HepG2 (cell line): Measurements from ENCODE around the gene ARL14EP. TPM values are rescaled to one million over a fixed set of nuclear protein-coding genes. Genes with fewer than 3 reads are reported as not detected.

Source experiments
- ATAC-seq: fragments of 200-7000 bp; cut with Tn5 transposase; 3 replicates; pipeline ENCODE4 v1.9.1; 2020; ENCODE audit warnings: mild to moderate bottlenecking, moderate library complexity
- BruUV-seq: library from RNA; stranded (reverse); fragments of 400-500 nt; replicated peaks from 2 replicates; lab custom pipeline; 2021; lab: Mats Ljungman, UMichigan
- CTCF ChIA-PET: fragments of 300-600 bp; formaldehyde crosslinking; extraction: SDS; loops from one replicate; lab custom pipeline; 2021; ENCODE audit warnings: low total read pairs, inconsistent platforms, low intra/inter-chr PET ratio; lab: Yijun Ruan, JAX
- POLR2A ChIA-PET: fragments of 350-600 bp; sonication (Branson Sonifier 250); formaldehyde crosslinking; loops from one replicate; lab custom pipeline; 2020; ENCODE audit warnings: antibody characterized with exemption, inconsistent platforms; lab: Yijun Ruan, JAX
- DNase-seq: peaks from one replicate; pipeline ENCODE4 v3.0.0-alpha.2; 2015; ENCODE audit warnings: low spot score
- FAIRE-seq: peaks from 3 replicates; lab custom pipeline; 2011; peaks lifted over from hg19 to GRCh38; lab: Jason Lieb, UNC
- H2AFZ ChIP-seq: one replicate; pipeline ENCODE4 v1.6.1; 2011; ENCODE audit warnings: low read length, inconsistent platforms
- H3K27ac ChIP-seq: fragments of 300-600 bp; 3 replicates; pipeline ENCODE4 v1.8.0; 2011; ENCODE audit warnings: mixed run types, mild to moderate bottlenecking, mixed read lengths, low read length, inconsistent platforms; ENCODE audit not compliant: insufficient read depth; ENCODE audit errors: extremely low read length
- H3K27me3 ChIP-seq, 2 experiments: fragments of 200-600 bp in 1 of 2; 2 replicates in 1 of 2; 3 replicates in 1 of 2; pipeline versions ENCODE4 v1.6.0 to v1.8.0; 2011; ENCODE audit warnings: low read length in 2 of 2, mild to moderate bottlenecking in 2 of 2, moderate library complexity in 2 of 2, inconsistent platforms in 1 of 2; ENCODE audit not compliant: insufficient read depth in 2 of 2, control insufficient read depth in 1 of 2
- H3K36me3 ChIP-seq, 2 experiments: fragments of 200-600 bp in 1 of 2; replicated peaks in 1 of 2; 2 replicates in 1 of 2; 3 replicates in 1 of 2; pipeline versions ENCODE4 v1.5.1 to v1.8.0; 2011; ENCODE audit warnings: low read length in 2 of 2, inconsistent platforms in 1 of 2; ENCODE audit not compliant: insufficient read depth in 2 of 2, control insufficient read depth in 1 of 2
- H3K4me1 ChIP-seq: 2 replicates; pipeline ENCODE4 v1.5.1; 2012; ENCODE audit warnings: low read length, inconsistent platforms; ENCODE audit not compliant: insufficient read depth
- H3K4me2 ChIP-seq: 2 replicates; pipeline ENCODE4 v1.6.0; 2011; ENCODE audit warnings: low read depth, low read length, inconsistent platforms
- H3K4me3 ChIP-seq, 3 experiments: fragments of 200-600 bp in 1 of 3; sonication (generic), shearing (Covaris generic) in 1 of 3; replicated peaks in 1 of 3; 2 replicates each; pipeline ENCODE4 v1.5.1; 2011 to 2016; ENCODE audit warnings: low read length in 3 of 3, inconsistent platforms in 2 of 3, low read depth in 2 of 3, mild to moderate bottlenecking in 2 of 3, control low read depth in 1 of 3, mixed read lengths in 1 of 3; ENCODE audit not compliant: insufficient read depth in 1 of 3
- H3K79me2 ChIP-seq: one replicate; pipeline ENCODE4 v1.6.1; 2011; ENCODE audit warnings: low read length, inconsistent platforms; ENCODE audit not compliant: insufficient read depth
- H3K9ac ChIP-seq: 2 replicates; pipeline ENCODE4 v1.6.0; 2011; ENCODE audit warnings: mild to moderate bottlenecking, low read depth, low read length, inconsistent platforms; ENCODE audit not compliant: insufficient read depth
- H3K9me3 ChIP-seq: 2 replicates; pipeline ENCODE4 v1.5.1; 2012; ENCODE audit warnings: mild to moderate bottlenecking, low read length
- H4K20me1 ChIP-seq: 2 replicates; pipeline ENCODE4 v1.6.0; 2011; ENCODE audit warnings: inconsistent platforms, mild to moderate bottlenecking, low read length, moderate library complexity; ENCODE audit not compliant: insufficient read depth
- CBX5 ChIP-seq: sonication (generic); formaldehyde crosslinking; IDR thresholded peaks from 2 replicates; pipeline ENCODE4 v1.4.0; 2020; ENCODE audit warnings: missing genetic modification reagents, borderline replicate concordance
- DBP ChIP-seq: sonication (generic); formaldehyde crosslinking; IDR thresholded peaks from 2 replicates; pipeline ENCODE4 v1.4.0; 2020; ENCODE audit warnings: missing genetic modification reagents; ENCODE audit errors: not compliant biosample characterization
- DNMT1 ChIP-seq: sonication (generic); formaldehyde crosslinking; IDR thresholded peaks from 2 replicates; pipeline ENCODE4 v1.5.1; 2020; ENCODE audit warnings: mild to moderate bottlenecking, missing genetic modification reagents
- FUBP1 ChIP-seq: sonication (generic); formaldehyde crosslinking; IDR thresholded peaks from 2 replicates; pipeline ENCODE4 v1.5.1; 2020; ENCODE audit warnings: missing genetic modification reagents, mild to moderate bottlenecking, borderline replicate concordance
- MNT ChIP-seq: fragments of 450-650 bp; IDR thresholded peaks from 2 replicates; pipeline ENCODE4 v1.6.1; 2016
- MTERF4 ChIP-seq: sonication (generic); formaldehyde crosslinking; IDR thresholded peaks from 2 replicates; pipeline ENCODE4 v1.8.0; 2023; ENCODE audit warnings: mild to moderate bottlenecking, missing genetic modification reagents
- MZF1 ChIP-seq: sonication (generic); formaldehyde crosslinking; IDR thresholded peaks from 2 replicates; pipeline ENCODE4 v1.8.1; 2023; ENCODE audit warnings: mild to moderate bottlenecking, missing genetic modification reagents, borderline replicate concordance
- THRA ChIP-seq: sonication (generic); formaldehyde crosslinking; IDR thresholded peaks from 2 replicates; pipeline ENCODE4 v1.4.0; 2020; ENCODE audit warnings: missing genetic modification reagents, borderline replicate concordance
- ZNF263 ChIP-seq: sonication (generic); formaldehyde crosslinking; IDR thresholded peaks from 2 replicates; pipeline ENCODE4 v1.4.0; 2020; ENCODE audit warnings: missing genetic modification reagents
- ZNF510 ChIP-seq: sonication (generic); formaldehyde crosslinking; IDR thresholded peaks from 2 replicates; pipeline ENCODE4 v1.4.0; 2020; ENCODE audit warnings: low read depth, mild to moderate bottlenecking, missing genetic modification reagents
- ZNF879 ChIP-seq: sonication (generic); formaldehyde crosslinking; IDR thresholded peaks from 2 replicates; pipeline ENCODE4 v1.8.1; 2023; ENCODE audit warnings: missing genetic modification reagents
- WGBS: methylation state at CpG from one replicate; pipeline ENCODE4 v1.1.6; 2017; ENCODE audit warnings: low lambda C conversion rate; 5-methylcytosine and 5-hydroxymethylcytosine counted together
- in situ Hi-C: cut with HindIII; loops from 2 replicates; pipeline ENCODE4 v1.10.0; 2017; ENCODE audit warnings: low pct_unique_long_range_greater_than_20kb; ENCODE audit not compliant: extremely low pct_ligation_motif_present
- intact Hi-C: fragments of 100-400 bp; cut with micrococcal nuclease; formaldehyde crosslinking; loops from one replicate; pipeline ENCODE4 v1.10.0; 2022; ENCODE audit not compliant: unreplicated experiment
- polyA plus RNA-seq, 8 experiments: library from polyadenylated mRNA; depleted of rRNA in 3 of 8; stranded (reverse) in 7 of 8; unstranded in 1 of 8; fragments of >200 nt; fragmentation: Illumina TruSeq in 4 of 8; extraction: Trizol in 4 of 8; gene quantifications; 2 replicates each; pipeline versions ENCODE4 v1.2.1 to v1.2.3, GENCODE V29; 2011 to 2016; ENCODE audit warnings: low read depth in 4 of 8, missing spikeins in 1 of 8, mixed read lengths in 1 of 8; ENCODE audit not compliant: insufficient read depth in 1 of 8
- total RNA-seq, 5 experiments: library from RNA; depleted of rRNA; stranded (reverse); fragments of >200 nt; fragmentation: Illumina TruSeq; extraction: Trizol; gene quantifications; 2 replicates each; pipeline ENCODE4 v1.2.3, GENCODE V29; 2016; ENCODE audit warnings: low read depth in 1 of 5

ARL14EP gene
- total and polyA plus RNA-seq, 2 of the 13 experiments (the other 11 are each of a cell fraction or from before 2014, with no cell fraction given), result 9.8 to 15.4 TPM

GRCh38 chr11:30344085-30344484 lies 21.2 kb downstream of the ARL14EP start:
- Histone ChIP-seq H2AFZ (no peak overlapping the region), H3K79me2 (no peaks in the 10 kb centered on the region), H3K36me3 (no peaks in the 10 kb centered on the region), H3K9ac (no peak overlapping the region), H3K4me1 (no peaks in the 10 kb centered on the region), H3K27me3 (no peaks in the 10 kb centered on the region), H3K4me3 (no peak overlapping the region), H3K4me2 (no peak overlapping the region), H3K9me3 (no peaks in the 10 kb centered on the region), H3K27ac (no peak overlapping the region), H4K20me1 (no peaks in the 10 kb centered on the region)
- intact Hi-C loops (no loop called here), in situ Hi-C loops (loop anchor here (5.0 kb wide), 1 partner anchor 573 kb away; no protein-coding TSS in a partner anchor)
- FAIRE-seq (no peak), ATAC-seq (no peak)
- POLR2A ChIA-PET, result interaction anchor here (2.1 kb wide), 1 partner anchor 21 kb away, joined by 5 read pairs; the partner anchor contains the start of gene ARL14EP
- no TSS peak for BruUV-seq
- CTCF ChIA-PET, result no interaction called here
- TF ChIP-seq ZNF510 (CRISPR knock-in tag), result no peak
- TF ChIP-seq, all 625 proteins: peak for 0
- DNase-seq, result no peak

GRCh38 chr11:30345644-30346043 lies 22.7 kb downstream of the ARL14EP start:
- no peaks in the 10 kb centered on the region for H3K79me2 ChIP-seq
- no peaks in the 10 kb centered on the region for H3K36me3 ChIP-seq
- no peak overlapping the region for H3K4me2 ChIP-seq
- no peak for ATAC-seq
- no peak overlapping the region for H3K9ac ChIP-seq
- ChIA-PET POLR2A (interaction anchor here (2.1 kb wide), 1 partner anchor 23 kb away, joined by 5 read pairs; the partner anchor contains the start of gene ARL14EP), CTCF (interaction anchor here (1.6 to 1.8 kb wide), 2 partner anchors 509 to 572 kb away, joined by 12 to 14 read pairs; no protein-coding TSS in a partner anchor)
- no peak overlapping the region for H3K27ac ChIP-seq
- H3K4me3 ChIP-seq, result no peak overlapping the region
- no peaks in the 10 kb centered on the region for H3K27me3 ChIP-seq
- DNase-seq, result no peak
- H4K20me1 ChIP-seq, result no peaks in the 10 kb centered on the region
- no TSS peak for BruUV-seq
- no peak overlapping the region for H2AFZ ChIP-seq
- intact Hi-C loops (loop anchor here (1.0 kb wide), 2 partner anchors 569 to 573 kb away; no protein-coding TSS in a partner anchor), in situ Hi-C loops (no loop called here)
- WGBS, result 83% methylated on average over 4 of the region's 4 CpGs
- no peaks in the 10 kb centered on the region for H3K4me1 ChIP-seq
- no peaks in the 10 kb centered on the region for H3K9me3 ChIP-seq
- FAIRE-seq, result no peak
- TF ChIP-seq MTERF4 (CRISPR knock-in tag) (no peak), ZNF263 (CRISPR knock-in tag) (no peak), DNMT1 (no peak), ZNF879 (CRISPR knock-in tag) (no peak), THRA (CRISPR knock-in tag) (no peak), MNT (no peak), MZF1 (CRISPR knock-in tag) (no peak), DBP (CRISPR knock-in tag) (no peak), CBX5 (CRISPR knock-in tag) (no peak), FUBP1 (CRISPR knock-in tag) (no peak)
